Panc1 (cell line): ENCODE data around the gene KIF15. TPM values are rescaled to one million over a fixed set of nuclear protein-coding genes. Genes with fewer than 3 reads are reported as not detected.

Experiments
- ATAC-seq: fragments of 200-7000 bp; cut with Tn5 transposase; 2 replicates; pipeline ENCODE4 v1.9.1; 2020; ENCODE audit warnings: mild to moderate bottlenecking, moderate library complexity
- BruUV-seq: library from RNA; stranded (reverse); fragments of 400-500 nt; replicated peaks from 2 replicates; lab custom pipeline; 2021; lab: Mats Ljungman, UMichigan
- CTCF ChIA-PET: fragments of 300-600 bp; sonication (Branson Sonifier 250); formaldehyde crosslinking; loops from one replicate; lab custom pipeline; 2022; ENCODE audit warnings: antibody characterized with exemption; lab: Charles Lee
- POLR2A ChIA-PET: fragments of 300-600 bp; sonication (Branson Sonifier 250); formaldehyde crosslinking; loops from one replicate; lab custom pipeline; 2022; ENCODE audit warnings: antibody characterized with exemption; lab: Charles Lee
- DNase-seq: peaks from one replicate; pipeline ENCODE4 v3.0.0-alpha.2; 2010; ENCODE audit warnings: low read depth, low spot score
- H3K27ac ChIP-seq: 2 replicates; pipeline ENCODE4 v1.5.1; 2011; ENCODE audit warnings: mild to moderate bottlenecking, low read length, inconsistent platforms
- H3K27me3 ChIP-seq: fragments of 200-500 bp; sonication (Bioruptor generic); 2 replicates; pipeline ENCODE4 v1.6.0; 2014; ENCODE audit warnings: low read length, inconsistent platforms; ENCODE audit not compliant: control insufficient read depth, insufficient read depth
- H3K36me3 ChIP-seq: fragments of 200-500 bp; sonication (Bioruptor generic); 2 replicates; pipeline ENCODE4 v1.5.1; 2014; ENCODE audit warnings: inconsistent platforms, mild to moderate bottlenecking, low read length, moderate library complexity; ENCODE audit not compliant: control insufficient read depth, insufficient read depth
- H3K4me1 ChIP-seq: 2 replicates; pipeline ENCODE4 v1.5.1; 2011; ENCODE audit warnings: inconsistent platforms, mild to moderate bottlenecking, low read length, moderate library complexity; ENCODE audit not compliant: control insufficient read depth, insufficient read depth
- H3K4me3 ChIP-seq, 2 experiments: 2 replicates each; pipeline ENCODE4 v1.5.1; 2011 to 2012; ENCODE audit warnings: low read depth in 2 of 2, low read length in 2 of 2, mild to moderate bottlenecking in 2 of 2, inconsistent platforms in 1 of 2, moderate library complexity in 1 of 2
- H3K9me3 ChIP-seq: fragments of 200-500 bp; sonication (Bioruptor generic); 2 replicates; pipeline ENCODE4 v1.5.1; 2014; ENCODE audit warnings: low read depth, mild to moderate bottlenecking, inconsistent platforms, low read length, moderate library complexity; ENCODE audit not compliant: control insufficient read depth, insufficient read depth
- POLR2AphosphoS5 ChIP-seq: IDR thresholded peaks from 2 replicates; pipeline ENCODE4 v1.6.1; 2012; ENCODE audit warnings: mild to moderate bottlenecking, low read depth, low read length, moderate library complexity
- SIN3A ChIP-seq: IDR thresholded peaks from 2 replicates; pipeline ENCODE4 v1.6.1; 2012; ENCODE audit warnings: low read depth, mild to moderate bottlenecking, low read length, moderate library complexity, borderline replicate concordance; ENCODE audit not compliant: insufficient read depth
- TCF7L2 ChIP-seq: IDR thresholded peaks from 2 replicates; pipeline ENCODE4 v1.6.1; 2011; ENCODE audit warnings: mild to moderate bottlenecking, low read depth, low read length, inconsistent platforms
- in situ Hi-C: cut with HindIII; loops from 2 replicates; pipeline ENCODE4 v1.10.0; 2016; ENCODE audit warnings: low sequenced_read_pairs, low pct_unique_long_range_greater_than_20kb
- intact Hi-C: fragments of 100-400 bp; cut with micrococcal nuclease; formaldehyde crosslinking; loops from one replicate; pipeline ENCODE4 v1.10.0; 2022; ENCODE audit not compliant: unreplicated experiment
- total RNA-seq: library from RNA; stranded (reverse); gene quantifications from one replicate; pipeline ENCODE4 v1.2.1, GENCODE V29; 2021; ENCODE audit not compliant: unreplicated experiment
- TF ChIP-seq, protein P1 (sequence below), 2 experiments: IDR thresholded peaks; 2 replicates each; pipeline ENCODE4 v1.6.1; 2011 to 2012; ENCODE audit warnings: low read depth in 2 of 2, control low read depth in 1 of 2, low read length in 1 of 2, mild to moderate bottlenecking in 1 of 2, moderate library complexity in 1 of 2; ENCODE audit not compliant: insufficient read depth in 1 of 2
- TF ChIP-seq, protein P2 (sequence below): fragments of 450-650 bp; IDR thresholded peaks from 2 replicates; pipeline ENCODE4 v1.5.1; 2017; ENCODE audit warnings: mild to moderate bottlenecking

Gene KIF15
- total RNA-seq, 1 experiment from 2014 or later: 12.2 TPM

DNA sequence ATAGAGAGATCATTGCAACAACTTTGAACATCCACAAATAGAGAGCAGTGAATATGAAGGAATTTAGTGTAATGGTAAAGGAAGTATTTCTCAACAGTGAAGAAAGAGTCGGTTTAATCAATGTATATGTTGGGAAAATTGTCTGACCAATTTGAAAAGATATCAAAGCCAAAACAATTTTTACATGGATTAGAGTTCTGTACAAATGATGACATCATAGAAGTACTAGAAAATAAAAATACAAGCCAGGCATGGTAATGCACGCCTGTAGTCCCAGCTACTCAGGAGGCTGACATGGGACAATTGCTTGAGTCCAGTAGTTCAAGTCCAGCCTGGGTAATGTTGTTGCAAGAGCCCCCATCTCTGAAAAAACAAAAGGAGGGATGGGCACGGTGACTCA lies 74.1 kb downstream of the KIF15 start:
- ATAC-seq: no peak
- Histone ChIP-seq H3K9me3 (peaks cover 5% of the 10 kb centered on the region; the same call in 1 of the 2 replicates), H3K27me3 (no peaks in the 10 kb centered on the region), H3K27ac (no peak overlapping the region), H3K4me1 (no peaks in the 10 kb centered on the region), H3K4me3 (no peak overlapping the region), H3K36me3 (peaks cover 4% of the 10 kb centered on the region; the same call in 1 of the 2 replicates)
- POLR2A ChIA-PET: no interaction called here
- intact Hi-C loops (no loop called here), in situ Hi-C loops (no loop called here)
- no peak for DNase-seq
- CTCF ChIA-PET: no interaction called here
- TF ChIP-seq TCF7L2 (no peak), SIN3A (no peak), POLR2AphosphoS5 (no peak)
- TF ChIP-seq, protein P1, sequence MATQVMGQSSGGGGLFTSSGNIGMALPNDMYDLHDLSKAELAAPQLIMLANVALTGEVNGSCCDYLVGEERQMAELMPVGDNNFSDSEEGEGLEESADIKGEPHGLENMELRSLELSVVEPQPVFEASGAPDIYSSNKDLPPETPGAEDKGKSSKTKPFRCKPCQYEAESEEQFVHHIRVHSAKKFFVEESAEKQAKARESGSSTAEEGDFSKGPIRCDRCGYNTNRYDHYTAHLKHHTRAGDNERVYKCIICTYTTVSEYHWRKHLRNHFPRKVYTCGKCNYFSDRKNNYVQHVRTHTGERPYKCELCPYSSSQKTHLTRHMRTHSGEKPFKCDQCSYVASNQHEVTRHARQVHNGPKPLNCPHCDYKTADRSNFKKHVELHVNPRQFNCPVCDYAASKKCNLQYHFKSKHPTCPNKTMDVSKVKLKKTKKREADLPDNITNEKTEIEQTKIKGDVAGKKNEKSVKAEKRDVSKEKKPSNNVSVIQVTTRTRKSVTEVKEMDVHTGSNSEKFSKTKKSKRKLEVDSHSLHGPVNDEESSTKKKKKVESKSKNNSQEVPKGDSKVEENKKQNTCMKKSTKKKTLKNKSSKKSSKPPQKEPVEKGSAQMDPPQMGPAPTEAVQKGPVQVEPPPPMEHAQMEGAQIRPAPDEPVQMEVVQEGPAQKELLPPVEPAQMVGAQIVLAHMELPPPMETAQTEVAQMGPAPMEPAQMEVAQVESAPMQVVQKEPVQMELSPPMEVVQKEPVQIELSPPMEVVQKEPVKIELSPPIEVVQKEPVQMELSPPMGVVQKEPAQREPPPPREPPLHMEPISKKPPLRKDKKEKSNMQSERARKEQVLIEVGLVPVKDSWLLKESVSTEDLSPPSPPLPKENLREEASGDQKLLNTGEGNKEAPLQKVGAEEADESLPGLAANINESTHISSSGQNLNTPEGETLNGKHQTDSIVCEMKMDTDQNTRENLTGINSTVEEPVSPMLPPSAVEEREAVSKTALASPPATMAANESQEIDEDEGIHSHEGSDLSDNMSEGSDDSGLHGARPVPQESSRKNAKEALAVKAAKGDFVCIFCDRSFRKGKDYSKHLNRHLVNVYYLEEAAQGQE (IDR thresholded peaks at IDR 0.05; ENCODE audit: insufficient read depth in 1 of 2, low read depth in 2 of 2, low read length in 1 of 2): no peak
- TF ChIP-seq, protein P2, sequence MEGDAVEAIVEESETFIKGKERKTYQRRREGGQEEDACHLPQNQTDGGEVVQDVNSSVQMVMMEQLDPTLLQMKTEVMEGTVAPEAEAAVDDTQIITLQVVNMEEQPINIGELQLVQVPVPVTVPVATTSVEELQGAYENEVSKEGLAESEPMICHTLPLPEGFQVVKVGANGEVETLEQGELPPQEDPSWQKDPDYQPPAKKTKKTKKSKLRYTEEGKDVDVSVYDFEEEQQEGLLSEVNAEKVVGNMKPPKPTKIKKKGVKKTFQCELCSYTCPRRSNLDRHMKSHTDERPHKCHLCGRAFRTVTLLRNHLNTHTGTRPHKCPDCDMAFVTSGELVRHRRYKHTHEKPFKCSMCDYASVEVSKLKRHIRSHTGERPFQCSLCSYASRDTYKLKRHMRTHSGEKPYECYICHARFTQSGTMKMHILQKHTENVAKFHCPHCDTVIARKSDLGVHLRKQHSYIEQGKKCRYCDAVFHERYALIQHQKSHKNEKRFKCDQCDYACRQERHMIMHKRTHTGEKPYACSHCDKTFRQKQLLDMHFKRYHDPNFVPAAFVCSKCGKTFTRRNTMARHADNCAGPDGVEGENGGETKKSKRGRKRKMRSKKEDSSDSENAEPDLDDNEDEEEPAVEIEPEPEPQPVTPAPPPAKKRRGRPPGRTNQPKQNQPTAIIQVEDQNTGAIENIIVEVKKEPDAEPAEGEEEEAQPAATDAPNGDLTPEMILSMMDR: no peak
- BruUV-seq: no TSS peak

DNA sequence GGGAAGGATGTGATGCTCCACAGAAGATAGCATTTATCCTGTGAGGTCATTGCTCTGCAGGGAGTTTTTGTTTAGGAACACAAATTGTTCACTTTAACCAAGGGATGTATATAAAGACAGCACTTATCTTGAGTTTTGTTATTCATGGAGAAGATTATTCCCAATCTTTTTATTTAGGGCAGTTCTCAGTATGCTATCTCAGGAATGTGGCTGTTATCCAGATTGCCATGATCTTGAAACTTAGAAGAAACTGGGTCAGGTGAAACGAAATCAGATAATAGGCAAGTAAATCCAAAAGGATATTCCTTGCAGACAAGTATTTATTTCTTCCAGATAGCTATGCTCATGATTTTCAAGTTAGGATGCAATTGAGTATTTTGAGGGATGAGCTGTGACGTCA lies 80.8 kb downstream of the KIF15 start:
- Histone ChIP-seq H3K4me1 (no peaks in the 10 kb centered on the region), H3K4me3 (no peak overlapping the region), H3K9me3 (no peaks in the 10 kb centered on the region), H3K27me3 (no peaks in the 10 kb centered on the region), H3K36me3 (peaks cover 4% of the 10 kb centered on the region; the same call in 1 of the 2 replicates), H3K27ac (no peak overlapping the region)
- POLR2A ChIA-PET: no interaction called here
- TF ChIP-seq TCF7L2 (no peak), SIN3A (no peak), POLR2AphosphoS5 (no peak)
- TF ChIP-seq, protein P1 (IDR thresholded peaks at IDR 0.05; ENCODE audit: insufficient read depth in 1 of 2, low read depth in 2 of 2, low read length in 1 of 2): no peak
- TF ChIP-seq, protein P2: no peak
- ATAC-seq (no peak), DNase-seq (no peak)
- in situ Hi-C loops (no loop called here), intact Hi-C loops (no loop called here)
- no TSS peak for BruUV-seq
- CTCF ChIA-PET: no interaction called here
